ENCODE data around the gene SPACA5B.
"Not testable (repeated sequence)": the region's sequence is repeated elsewhere in the genome, so short reads cannot be mapped to it uniquely, and the experiment has no call there.

GRCh38 chrX:48125286-48125685, 5.1 kb upstream of the SPACA5B start:
- TF ChIP-seq CTCF, POLR2A, EP300 (IDR thresholded peaks at IDR 0.05): not testable (repeated sequence)
